ENCODE results near the gene ZNF354C. TPM values are rescaled to one million over a fixed set of nuclear protein-coding genes. Genes with fewer than 3 reads are reported as not detected.

Gene ZNF354C
- total RNA-seq (2021; fragmentation: NEBNext Ultra II Directional; extraction: Animal tissue kit (Norgen Biotek cat#: 25700)) (2.3 and 2.6 TPM in 2 replicates), polyA plus RNA-seq (2011; rRNA removed) (0.64 and 0.85 TPM in 2 replicates), polyA minus RNA-seq (2011; rRNA and poly(A)+ RNA removed) (2.8 and 3.8 TPM in 2 replicates)
- 1.2 TPM for polyA plus RNA-seq (2011; cell fraction: cytosol; rRNA removed)
- 2.2 TPM for polyA plus RNA-seq (2011; cell fraction: nucleus; rRNA removed)
- polyA plus RNA-seq (2012, experiment 1 of 2): 0.97 to 1.7 TPM (median 1.5 TPM) in 4 replicates
- 0.10 TPM for polyA plus RNA-seq (2012, experiment 2 of 2)
- polyA plus RNA-seq (2013, experiment 1 of 2): 3.4 TPM
- 3.2 TPM for polyA plus RNA-seq (2013, experiment 2 of 2)
- polyA minus RNA-seq (2011; cell fraction: cytosol; rRNA and poly(A)+ RNA removed): 1.4 TPM
- 5.5 TPM for polyA minus RNA-seq (2011; cell fraction: nucleus; rRNA and poly(A)+ RNA removed)
- long read RNA-seq, experiment 1: 0 reads
- long read RNA-seq, experiment 2, partial matches to known transcripts: 0 of 1 reads
- long read RNA-seq, experiment 2, other reads (novel, unspliced or antisense): 1 of 1 reads

DNA sequence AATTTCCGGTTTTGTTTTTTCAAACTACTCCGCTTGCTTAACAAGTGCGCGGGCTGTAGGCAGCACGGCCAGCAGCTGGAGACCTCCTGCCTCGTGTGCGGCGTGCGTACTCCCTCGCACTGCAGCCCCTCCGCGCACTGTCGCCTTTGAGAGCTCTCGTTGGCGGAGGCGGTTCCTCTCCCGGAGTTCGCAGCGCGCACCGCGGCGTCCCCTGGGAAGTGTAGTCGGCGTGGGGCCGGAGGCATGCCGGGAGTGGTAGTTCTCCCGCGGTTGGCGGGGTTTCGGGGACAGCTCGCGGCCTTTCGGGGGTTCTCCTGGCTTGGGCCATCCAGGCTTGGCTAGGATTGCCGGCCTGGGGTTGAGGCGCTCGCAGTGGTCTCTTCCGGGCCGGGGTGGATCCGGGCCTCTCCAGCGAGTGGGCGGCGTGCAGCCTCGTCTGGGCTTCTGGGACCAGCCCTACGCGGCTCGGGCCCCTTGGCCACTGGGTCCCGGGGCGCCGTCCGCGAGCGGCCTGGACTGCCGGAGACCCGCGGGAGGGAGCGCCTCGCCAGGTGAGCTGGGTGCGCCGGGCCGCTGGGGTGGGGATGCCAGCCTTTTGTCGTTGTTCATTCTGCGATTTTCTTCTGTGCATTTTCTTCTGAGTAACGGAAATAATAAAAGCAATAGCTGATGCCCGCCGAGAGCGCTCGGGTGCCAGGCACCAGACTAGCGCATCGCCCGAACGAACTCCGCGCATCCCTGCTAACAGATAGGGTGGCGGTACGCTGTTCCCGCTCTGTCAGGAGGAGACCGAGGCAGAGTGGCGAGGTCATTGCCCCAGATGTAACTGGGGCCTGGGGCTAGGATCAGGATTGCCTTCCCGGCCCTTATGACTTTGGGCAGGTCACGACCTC is at the start of gene ZNF354C:
TSS of gene ZNF354C (plus strand) at position 258 of the 893 bp plus-strand sequence. CDS start 1,696 bp downstream, outside the sequence.
- peaks cover 49 to 50% of the 10 kb centered on the region in 2 experiments for H3K9me3 ChIP-seq (ENCODE audit: insufficient read depth in 2 of 2, low read depth in 1 of 2, low read length in 1 of 2)
- no peak within 1 kb of the TSS for H3K23ac ChIP-seq (ENCODE audit: insufficient read length)
- H2AK5ac ChIP-seq (ENCODE audit: low read depth, low read length): no peak within 1 kb of the TSS
- H2AFZ ChIP-seq (ENCODE audit: low read length): no peak within 1 kb of the TSS
- peak within 1 kb of the TSS; percentile 60 to 67 for H3K4me2 ChIP-seq (ENCODE audit: insufficient read depth in 1 of 2, low read depth in 2 of 2, low read length in 2 of 2)
- H2BK120ac ChIP-seq (replicated peaks; ENCODE audit: low read depth, low read length): no peak within 1 kb of the TSS
- H3K27ac ChIP-seq (ENCODE audit: low read depth, low read length): no peak within 1 kb of the TSS; the same call in 1 of the 2 replicates
- H3K27me3 ChIP-seq (replicated peaks in 1 of 4; ENCODE audit: control insufficient read depth in 3 of 4, extremely low read depth in 1 of 4, insufficient read depth in 3 of 4, low read length in 3 of 4): peaks cover 0 to 3% (median 0%) of the 10 kb centered on the region in 4 experiments; a peak in 1 of 7 replicates
- FAIRE-seq: no peak
- H3K4me3 ChIP-seq (ENCODE audit: extremely low read depth in 1 of 4, insufficient read depth in 2 of 4, low read depth in 3 of 4, low read length in 4 of 4): peak within 1 kb of the TSS; percentile 37 to 64 (median 45)
- no peaks in the 10 kb centered on the region for H4K20me1 ChIP-seq (replicated peaks in 1 of 2; ENCODE audit: control insufficient read depth in 1 of 2, insufficient read depth in 2 of 2, low read length in 2 of 2)
- H4K5ac ChIP-seq (ENCODE audit: insufficient read length, low read depth, low read length): no peak within 1 kb of the TSS
- H3K79me2 ChIP-seq (ENCODE audit: control insufficient read depth in 1 of 2, insufficient read depth in 2 of 2, low read length in 2 of 2): no peaks in the 10 kb centered on the region
- H3K14ac ChIP-seq (ENCODE audit: insufficient read length): no peak within 1 kb of the TSS
- peaks cover 4% of the 10 kb centered on the region; the same call in 1 of the 2 replicates for H3K23me2 ChIP-seq (ENCODE audit: low read depth, low read length)
- 61% methylated on average over 67 of the region's 81 CpGs; no CpG with 5 or more reads in 1 of the 2 experiments for WGBS, 2 experiments (ENCODE audit: extremely low coverage in 1 of 2, insufficient coverage in 1 of 2, insufficient read length in 1 of 2, insufficient replicate concordance in 2 of 2, low coverage in 1 of 2, low lambda C conversion rate in 2 of 2, missing lambda C conversion rate in 1 of 2)
- H4K8ac ChIP-seq (ENCODE audit: extremely low read depth, insufficient read depth, low read length): peak within 1 kb of the TSS; percentile 73
- H2BK15ac ChIP-seq (ENCODE audit: low read length): no peak within 1 kb of the TSS
- CTCF ChIA-PET (ENCODE audit: partially characterized antibody): interaction anchor here (0.9 to 1.2 kb wide), 2 partner anchors 24 to 52 kb away, joined by 3 read pairs; no protein-coding TSS in a partner anchor
- peaks cover 0 to 5% (median 0%) of the 10 kb centered on the region in 4 experiments; a peak in 1 of 7 replicates for H3K4me1 ChIP-seq (replicated peaks in 1 of 4; ENCODE audit: control insufficient read depth in 3 of 4, insufficient read depth in 4 of 4, low read length in 3 of 4)
- POLR2A ChIA-PET (ENCODE audit: partially characterized antibody): interaction anchor here (0.7 to 1.5 kb wide), 7 partner anchors 8 to 165 kb away, joined by 3 to 6 read pairs (median 4); partner anchors contain the start of gene ZFP2
- H3K79me1 ChIP-seq (ENCODE audit: low read depth, low read length): peaks cover 2% of the 10 kb centered on the region; the same call in 1 of the 2 replicates
- H2BK5ac ChIP-seq (ENCODE audit: low read depth, low read length): no peak within 1 kb of the TSS
- DNase-seq (ENCODE audit: low read depth in 1 of 2, low spot score in 2 of 2): peak; percentile 33 to 70
- H3K18ac ChIP-seq (ENCODE audit: extremely low read depth, low read length): no peak within 1 kb of the TSS
- H3K9ac ChIP-seq (replicated peaks in 1 of 4; ENCODE audit: extremely low read depth in 1 of 4, low read depth in 3 of 4, low read length in 3 of 4): peak within 1 kb of the TSS in 1 of 4 experiments; percentile 43; a peak in 1 of 7 replicates
- H2BK12ac ChIP-seq (ENCODE audit: low read depth, low read length): no peak within 1 kb of the TSS
- H3K36me3 ChIP-seq (ENCODE audit: control insufficient read depth in 2 of 4, insufficient read depth in 4 of 4, low read length in 3 of 4): peaks cover 0 to 4% (median 2%) of the 10 kb centered on the region in 4 experiments; a peak in 1 of 8 replicates
- H2BK20ac ChIP-seq (ENCODE audit: low read length): no peak within 1 kb of the TSS
- no peak within 1 kb of the TSS for H4K91ac ChIP-seq (replicated peaks; ENCODE audit: insufficient read length, low read length)
- H3K4ac ChIP-seq (replicated peaks; ENCODE audit: insufficient read length, low read depth, low read length): no peak within 1 kb of the TSS
- no peak within 1 kb of the TSS for H3K56ac ChIP-seq (replicated peaks; ENCODE audit: insufficient read length, low read depth, low read length)
- TF ChIP-seq POLR2A (IDR thresholded peaks at IDR 0.05; ENCODE audit: control extremely low read depth in 1 of 2, low read depth in 2 of 2, low read length in 2 of 2) (no peak), HDAC2 (IDR thresholded peaks at IDR 0.05; ENCODE audit: borderline replicate concordance in 1 of 2, low read depth in 2 of 2, low read length in 2 of 2) (no peak), RNF2 (IDR thresholded peaks at IDR 0.05; ENCODE audit: borderline replicate concordance, low read depth, low read length, missing control alignments, poor library complexity, severe bottlenecking) (peak; percentile 12), SIX5 (IDR thresholded peaks at IDR 0.05; ENCODE audit: low read depth, low read length) (peak; percentile 71), NRF1 (IDR thresholded peaks at IDR 0.05; ENCODE audit: low read depth, low read length) (no peak), PHF8 (conservative IDR thresholded peaks at IDR 0.05; ENCODE audit: low read depth, low read length) (peak; percentile 59; the same call in 1 of the 2 replicates), JUN (IDR thresholded peaks at IDR 0.05; ENCODE audit: low read depth, low read length) (no peak), GABPA (IDR thresholded peaks at IDR 0.05; ENCODE audit: borderline replicate concordance, insufficient read depth, low read length) (no peak)
